Stimulated activated naive CD8-positive, alpha-beta T cell treated with anti-CD3 and anti-CD28 coated beads, Interleukin-15, Interleukin-2, amounts not matched to agents 100 ng/mL and 50 ng/mL, for 24 hours (primary cell): ENCODE data around the gene CDK6.

Experiments used
- H3K27ac Mint-ChIP-seq: one replicate; pipeline ENCODE4 v1.8.0; 2021; ENCODE audit warnings: mild to moderate bottlenecking, mixed read lengths
- H3K27me3 Mint-ChIP-seq: one replicate; pipeline ENCODE4 v1.8.0; 2021; ENCODE audit warnings: mixed read lengths
- H3K36me3 Mint-ChIP-seq: one replicate; pipeline ENCODE4 v1.8.0; 2021; ENCODE audit warnings: low read depth, mixed read lengths
- H3K4me1 Mint-ChIP-seq: one replicate; pipeline ENCODE4 v1.8.0; 2021; ENCODE audit warnings: low read depth, mixed read lengths
- H3K4me3 Mint-ChIP-seq: one replicate; pipeline ENCODE4 v1.8.0; 2021; ENCODE audit warnings: mild to moderate bottlenecking, mixed read lengths
- H3K9me3 Mint-ChIP-seq: one replicate; pipeline ENCODE4 v1.8.0; 2021; ENCODE audit warnings: mixed read lengths

The CDK6 gene

GRCh38 chr7:92560602-92561001 is 275.8 kb downstream of the CDK6 start:
- H3K36me3 Mint-ChIP-seq = peaks cover 48% of the 10 kb centered on the region
- H3K27ac Mint-ChIP-seq = no peak overlapping the region
- H3K4me3 Mint-ChIP-seq = no peak overlapping the region

GRCh38 chr7:92557808-92558362 is 278.5 kb downstream of the CDK6 start:
- Mint-ChIP-seq H3K4me3 (no peak overlapping the region), H3K27me3 (no peaks in the 10 kb centered on the region), H3K27ac (no peak overlapping the region)

More at GRCh38 chr7:92560602-92561001, 275.8 kb downstream of the CDK6 start:
- Mint-ChIP-seq H3K4me1 (no peaks in the 10 kb centered on the region), H3K9me3 (no peaks in the 10 kb centered on the region), H3K27me3 (no peaks in the 10 kb centered on the region)

GRCh38 chr7:92557249-92557648 is 279.1 kb downstream of the CDK6 start:
- Mint-ChIP-seq H3K27ac (no peak overlapping the region), H3K4me1 (no peaks in the 10 kb centered on the region)

More at GRCh38 chr7:92557808-92558362, 278.5 kb downstream of the CDK6 start:
- Mint-ChIP-seq H3K36me3 (peaks cover 26% of the 10 kb centered on the region), H3K9me3 (no peaks in the 10 kb centered on the region), H3K4me1 (no peaks in the 10 kb centered on the region)

More at GRCh38 chr7:92557249-92557648, 279.1 kb downstream of the CDK6 start:
- no peak overlapping the region for H3K4me3 Mint-ChIP-seq
- H3K27me3 Mint-ChIP-seq = no peaks in the 10 kb centered on the region
- H3K9me3 Mint-ChIP-seq = no peaks in the 10 kb centered on the region
- peaks cover 23% of the 10 kb centered on the region for H3K36me3 Mint-ChIP-seq
